Measurements from ENCODE around the gene PBX3.

DNA sequence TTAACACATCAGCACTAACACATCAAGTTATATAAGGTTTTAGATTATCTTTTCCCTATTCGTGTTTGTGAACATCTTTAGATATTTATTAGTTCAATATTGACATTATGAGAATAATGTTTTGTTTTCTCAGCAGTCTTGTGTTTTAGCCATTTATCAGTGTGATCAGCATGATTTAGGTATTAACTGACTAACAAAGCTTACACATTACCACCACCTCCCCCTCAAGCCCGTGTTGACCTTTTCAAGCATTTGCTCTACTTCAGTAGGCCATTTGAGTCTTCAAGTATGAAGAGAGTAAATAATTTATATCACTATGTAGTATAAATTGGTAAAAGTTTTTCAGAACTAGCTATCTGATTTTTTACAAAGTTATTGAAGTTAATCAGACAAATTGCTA, 6.9 kb downstream of the PBX3 start:
- TF ChIP-seq, protein P1, sequence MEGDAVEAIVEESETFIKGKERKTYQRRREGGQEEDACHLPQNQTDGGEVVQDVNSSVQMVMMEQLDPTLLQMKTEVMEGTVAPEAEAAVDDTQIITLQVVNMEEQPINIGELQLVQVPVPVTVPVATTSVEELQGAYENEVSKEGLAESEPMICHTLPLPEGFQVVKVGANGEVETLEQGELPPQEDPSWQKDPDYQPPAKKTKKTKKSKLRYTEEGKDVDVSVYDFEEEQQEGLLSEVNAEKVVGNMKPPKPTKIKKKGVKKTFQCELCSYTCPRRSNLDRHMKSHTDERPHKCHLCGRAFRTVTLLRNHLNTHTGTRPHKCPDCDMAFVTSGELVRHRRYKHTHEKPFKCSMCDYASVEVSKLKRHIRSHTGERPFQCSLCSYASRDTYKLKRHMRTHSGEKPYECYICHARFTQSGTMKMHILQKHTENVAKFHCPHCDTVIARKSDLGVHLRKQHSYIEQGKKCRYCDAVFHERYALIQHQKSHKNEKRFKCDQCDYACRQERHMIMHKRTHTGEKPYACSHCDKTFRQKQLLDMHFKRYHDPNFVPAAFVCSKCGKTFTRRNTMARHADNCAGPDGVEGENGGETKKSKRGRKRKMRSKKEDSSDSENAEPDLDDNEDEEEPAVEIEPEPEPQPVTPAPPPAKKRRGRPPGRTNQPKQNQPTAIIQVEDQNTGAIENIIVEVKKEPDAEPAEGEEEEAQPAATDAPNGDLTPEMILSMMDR (optimal IDR thresholded peaks at IDR 0.05 in 1 of 3, IDR thresholded peaks at IDR 0.05 in 1 of 3, conservative IDR thresholded peaks at IDR 0.05 in 1 of 3; ENCODE audit: extremely low read depth in 1 of 3, insufficient read depth in 2 of 3, low read length in 3 of 3) = no peak
- no peak for TF ChIP-seq EZH2 (IDR thresholded peaks at IDR 0.05; ENCODE audit: low read length)
